Ishikawa (cell line): ENCODE measurements around the gene MAP3K8.

ENCODE experiments used
- CEBPB ChIP-seq: IDR thresholded peaks from 2 replicates; pipeline ENCODE4 v1.6.1; 2012
- CREB1 ChIP-seq: IDR thresholded peaks from 2 replicates; pipeline ENCODE4 v1.6.1; 2012; ENCODE audit warnings: low read depth
- EP300 ChIP-seq: IDR thresholded peaks from 2 replicates; pipeline ENCODE4 v1.6.1; 2012; ENCODE audit warnings: borderline replicate concordance
- FOXM1 ChIP-seq: IDR thresholded peaks from 2 replicates; pipeline ENCODE4 v1.6.1; 2012; ENCODE audit warnings: low read depth, borderline replicate concordance
- RAD21 ChIP-seq: IDR thresholded peaks from 2 replicates; pipeline ENCODE4 v1.6.1; 2012; ENCODE audit warnings: low read depth
- TAF1 ChIP-seq: IDR thresholded peaks from 2 replicates; pipeline ENCODE4 v1.6.1; 2012; ENCODE audit warnings: low read depth, mild to moderate bottlenecking
- TCF12 ChIP-seq: IDR thresholded peaks from 2 replicates; pipeline ENCODE4 v1.6.1; 2012; ENCODE audit warnings: low read depth
- TEAD4 ChIP-seq: IDR thresholded peaks from 2 replicates; pipeline ENCODE4 v1.6.1; 2012
- USF1 ChIP-seq: IDR thresholded peaks from 2 replicates; pipeline ENCODE4 v1.6.1; 2012
- YY1 ChIP-seq: IDR thresholded peaks from 2 replicates; pipeline ENCODE4 v1.6.1; 2012; ENCODE audit warnings: low read depth
- ZBTB7A ChIP-seq: IDR thresholded peaks from 2 replicates; pipeline ENCODE4 v1.6.1; 2012; ENCODE audit warnings: low read depth
- TF ChIP-seq, protein P1 (sequence below): IDR thresholded peaks from 2 replicates; pipeline ENCODE4 v1.6.1; 2012
- TF ChIP-seq, protein P2 (sequence below): IDR thresholded peaks from 2 replicates; pipeline ENCODE4 v1.6.1; 2012; ENCODE audit warnings: low read depth, mild to moderate bottlenecking

GRCh38 chr10:30445711-30446110, 11.7 kb downstream of the MAP3K8 start:
- no peak for TF ChIP-seq EP300
- TF ChIP-seq USF1: no peak
- no peak for TF ChIP-seq TAF1
- no peak for TF ChIP-seq YY1
- no peak for TF ChIP-seq TCF12
- TF ChIP-seq, protein P1, sequence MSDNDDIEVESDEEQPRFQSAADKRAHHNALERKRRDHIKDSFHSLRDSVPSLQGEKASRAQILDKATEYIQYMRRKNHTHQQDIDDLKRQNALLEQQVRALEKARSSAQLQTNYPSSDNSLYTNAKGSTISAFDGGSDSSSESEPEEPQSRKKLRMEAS: no peak
- TF ChIP-seq RAD21: no peak
- no peak for TF ChIP-seq ZBTB7A
- TF ChIP-seq CEBPB: no peak
- TF ChIP-seq, protein P2, sequence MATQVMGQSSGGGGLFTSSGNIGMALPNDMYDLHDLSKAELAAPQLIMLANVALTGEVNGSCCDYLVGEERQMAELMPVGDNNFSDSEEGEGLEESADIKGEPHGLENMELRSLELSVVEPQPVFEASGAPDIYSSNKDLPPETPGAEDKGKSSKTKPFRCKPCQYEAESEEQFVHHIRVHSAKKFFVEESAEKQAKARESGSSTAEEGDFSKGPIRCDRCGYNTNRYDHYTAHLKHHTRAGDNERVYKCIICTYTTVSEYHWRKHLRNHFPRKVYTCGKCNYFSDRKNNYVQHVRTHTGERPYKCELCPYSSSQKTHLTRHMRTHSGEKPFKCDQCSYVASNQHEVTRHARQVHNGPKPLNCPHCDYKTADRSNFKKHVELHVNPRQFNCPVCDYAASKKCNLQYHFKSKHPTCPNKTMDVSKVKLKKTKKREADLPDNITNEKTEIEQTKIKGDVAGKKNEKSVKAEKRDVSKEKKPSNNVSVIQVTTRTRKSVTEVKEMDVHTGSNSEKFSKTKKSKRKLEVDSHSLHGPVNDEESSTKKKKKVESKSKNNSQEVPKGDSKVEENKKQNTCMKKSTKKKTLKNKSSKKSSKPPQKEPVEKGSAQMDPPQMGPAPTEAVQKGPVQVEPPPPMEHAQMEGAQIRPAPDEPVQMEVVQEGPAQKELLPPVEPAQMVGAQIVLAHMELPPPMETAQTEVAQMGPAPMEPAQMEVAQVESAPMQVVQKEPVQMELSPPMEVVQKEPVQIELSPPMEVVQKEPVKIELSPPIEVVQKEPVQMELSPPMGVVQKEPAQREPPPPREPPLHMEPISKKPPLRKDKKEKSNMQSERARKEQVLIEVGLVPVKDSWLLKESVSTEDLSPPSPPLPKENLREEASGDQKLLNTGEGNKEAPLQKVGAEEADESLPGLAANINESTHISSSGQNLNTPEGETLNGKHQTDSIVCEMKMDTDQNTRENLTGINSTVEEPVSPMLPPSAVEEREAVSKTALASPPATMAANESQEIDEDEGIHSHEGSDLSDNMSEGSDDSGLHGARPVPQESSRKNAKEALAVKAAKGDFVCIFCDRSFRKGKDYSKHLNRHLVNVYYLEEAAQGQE: no peak
- TF ChIP-seq FOXM1: no peak
- no peak for TF ChIP-seq TEAD4
- TF ChIP-seq CREB1: no peak
